Spinal cord (tissue), 10 donors: ENCODE results near the gene PYROXD2. TPM values are rescaled to one million over a fixed set of nuclear protein-coding genes. Genes with fewer than 3 reads are reported as not detected.
"Not testable (repeated sequence)": the region's sequence is repeated elsewhere in the genome, so short reads cannot be mapped to it uniquely, and the experiment has no call there.

Experiments
- DNase-seq, 6 donors: peaks; one replicate each; pipeline versions ENCODE4 v3.0.0 to v3.0.0-alpha.2; 2013 to 2015; ENCODE audit warnings: low spot score in 6 of 6, low read depth in 4 of 6
- H3K27ac ChIP-seq: one replicate; pipeline ENCODE4 v1.5.1; 2013; ENCODE audit warnings: low read depth, low read length, control low read depth
- H3K27me3 ChIP-seq: one replicate; pipeline ENCODE4 v1.6.1; 2013; ENCODE audit warnings: low read length; ENCODE audit not compliant: control insufficient read depth, insufficient read depth
- H3K36me3 ChIP-seq: one replicate; pipeline ENCODE4 v1.6.1; 2013; ENCODE audit warnings: low read length; ENCODE audit not compliant: control insufficient read depth, insufficient read depth
- H3K4me1 ChIP-seq: one replicate; pipeline ENCODE4 v1.6.1; 2013; ENCODE audit warnings: low read length; ENCODE audit not compliant: control insufficient read depth, insufficient read depth
- H3K4me3 ChIP-seq: one replicate; pipeline ENCODE4 v1.5.1; 2013; ENCODE audit warnings: low read depth, low read length, control low read depth
- H3K9me3 ChIP-seq: one replicate; pipeline ENCODE4 v1.6.1; 2013; ENCODE audit warnings: low read length; ENCODE audit not compliant: control insufficient read depth, insufficient read depth
- WGBS: methylation state at CpG from one replicate; pipeline ENCODE4 v1.1.5; 2013; ENCODE audit warnings: missing lambda C conversion rate; ENCODE audit not compliant: insufficient coverage; 5-methylcytosine and 5-hydroxymethylcytosine counted together
- polyA plus RNA-seq, 2 donors: library from polyadenylated mRNA; unstranded; fragments of 120-200 nt; gene quantifications; one replicate each; pipeline ENCODE4 v1.2.1, GENCODE V29; 2013; ENCODE audit not compliant: insufficient read length in 2 of 2
- total RNA-seq, 2 donors: library from RNA; depleted of rRNA in 1 of 2; stranded (reverse); fragments of 120-200 nt in 1 of 2; fragments of >200 nt in 1 of 2; gene quantifications; one replicate each; pipeline versions ENCODE4 v1.2.3 to v1.2.4, GENCODE V29; 2013 to 2014
- donor health status: healthy.

Gene PYROXD2
- total and polyA plus RNA-seq, 4 donors, result 3.7 to 18.7 (median 15.8) TPM

- not testable (repeated sequence) for H3K9me3 ChIP-seq, H3K27me3 ChIP-seq, DNase-seq, H3K27ac ChIP-seq, H3K4me3 ChIP-seq, H3K4me1 ChIP-seq
- 100% methylated on average over 4 of the region's 7 CpGs for WGBS
- H3K36me3 ChIP-seq, result peaks cover 11% of the 10 kb centered on the region
These were observed 31.8 kb downstream of the PYROXD2 start for GRCh38 chr10:98383134-98383667.

GRCh38 chr10:98382691-98383101 lies 32.3 kb downstream of the PYROXD2 start:
- 90% methylated on average over 5 of the region's 5 CpGs for WGBS
- no peak overlapping the region for H3K27ac ChIP-seq
- H3K4me3 ChIP-seq, result no peak overlapping the region
- no peaks in the 10 kb centered on the region for H3K4me1 ChIP-seq
- no peak for DNase-seq
- peaks cover 11% of the 10 kb centered on the region for H3K36me3 ChIP-seq
- no peaks in the 10 kb centered on the region for H3K9me3 ChIP-seq
- H3K27me3 ChIP-seq, result no peaks in the 10 kb centered on the region

DNA sequence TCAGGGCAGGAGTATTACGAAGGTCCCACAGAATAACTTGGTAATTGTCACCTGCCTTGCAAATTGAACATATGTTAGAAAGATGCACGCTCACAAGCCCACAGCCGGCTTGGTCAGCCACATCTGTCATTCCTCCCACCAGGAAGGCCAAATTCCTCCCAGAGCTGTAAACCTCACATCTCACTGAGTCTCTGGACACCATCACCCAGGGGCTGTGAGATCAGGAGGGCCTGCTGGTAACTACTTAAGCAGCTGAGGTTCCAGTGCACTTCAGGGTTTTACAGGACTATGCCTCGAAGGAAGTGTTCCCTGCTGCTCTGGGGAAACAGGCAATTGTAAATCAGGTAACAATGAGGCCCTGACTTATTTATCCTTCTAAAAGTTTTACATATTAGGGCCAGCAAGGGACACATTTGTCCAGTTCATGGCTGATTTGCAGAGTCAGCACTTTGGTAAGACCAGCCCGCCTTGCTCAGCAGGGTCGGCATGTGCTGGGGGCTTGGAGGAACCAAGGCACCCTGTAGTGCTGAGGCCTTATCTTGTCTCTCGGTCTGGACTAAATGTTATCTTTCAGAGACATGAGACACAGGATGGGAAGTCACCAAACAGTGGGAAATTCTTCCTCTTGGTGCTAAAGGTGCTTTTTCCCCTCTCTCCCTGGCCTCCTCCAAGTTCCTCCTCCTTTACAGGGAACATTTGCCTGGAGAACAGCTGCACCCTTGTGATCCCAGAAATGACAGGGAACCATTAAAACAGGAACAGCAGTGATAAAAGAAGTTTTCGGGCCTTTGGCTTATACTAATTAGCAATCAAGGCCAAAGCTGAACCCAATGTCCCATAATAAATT lies 34.3 kb downstream of the PYROXD2 start:
- Histone ChIP-seq H3K4me3 (no peak overlapping the region), H3K4me1 (no peaks in the 10 kb centered on the region), H3K27ac (no peak overlapping the region), H3K9me3 (no peaks in the 10 kb centered on the region), H3K27me3 (no peaks in the 10 kb centered on the region), H3K36me3 (peaks cover 8% of the 10 kb centered on the region)
- WGBS, result 79% methylated on average over 6 of the region's 8 CpGs
- DNase-seq, result no peak

GRCh38 chr10:98378722-98379121 lies 36.3 kb downstream of the PYROXD2 start:
- no peaks in the 10 kb centered on the region for H3K4me1 ChIP-seq
- no peak overlapping the region for H3K27ac ChIP-seq
- no peaks in the 10 kb centered on the region for H3K36me3 ChIP-seq
- no peaks in the 10 kb centered on the region for H3K27me3 ChIP-seq
- DNase-seq, result no peak
- H3K4me3 ChIP-seq, result no peak overlapping the region
- no peaks in the 10 kb centered on the region for H3K9me3 ChIP-seq
- 97% methylated on average over 4 of the region's 4 CpGs for WGBS

- Histone ChIP-seq H3K4me1 (no peaks in the 10 kb centered on the region), H3K36me3 (no peaks in the 10 kb centered on the region), H3K4me3 (no peak overlapping the region), H3K27me3 (no peaks in the 10 kb centered on the region), H3K9me3 (no peaks in the 10 kb centered on the region), H3K27ac (no peak overlapping the region)
- no peak for DNase-seq
- WGBS, result 100% methylated on average over 1 of the region's 3 CpGs
These were observed 37.4 kb downstream of the PYROXD2 start for GRCh38 chr10:98377536-98377935.

GRCh38 chr10:98377001-98377400 lies 38.0 kb downstream of the PYROXD2 start:
- no peaks in the 10 kb centered on the region for H3K27me3 ChIP-seq
- no peaks in the 10 kb centered on the region for H3K36me3 ChIP-seq
- no peak for DNase-seq
- 80% methylated on average over 1 of the region's 2 CpGs for WGBS
- no peak overlapping the region for H3K4me3 ChIP-seq
- H3K9me3 ChIP-seq, result no peaks in the 10 kb centered on the region
- H3K27ac ChIP-seq, result no peak overlapping the region
- no peaks in the 10 kb centered on the region for H3K4me1 ChIP-seq

DNA sequence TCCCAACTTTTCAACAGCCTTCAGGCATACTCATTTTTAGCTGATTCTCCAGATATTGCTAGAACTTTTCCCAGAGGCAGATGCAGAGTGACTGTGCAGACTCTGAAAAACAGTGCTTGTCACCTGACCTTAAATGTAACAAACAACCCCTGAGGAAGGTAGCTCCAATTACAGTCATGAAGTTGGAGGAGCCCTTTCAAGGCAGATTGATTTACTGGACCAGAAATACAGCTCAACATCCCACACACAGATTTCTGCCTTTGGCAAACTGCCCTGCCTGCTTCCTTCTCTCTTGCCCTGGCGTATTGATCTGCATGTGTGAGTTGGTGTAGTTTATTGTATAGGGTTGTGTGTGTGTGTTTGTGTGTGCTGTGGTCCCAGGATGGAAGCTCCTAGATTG lies 38.5 kb downstream of the PYROXD2 start:
- no peak overlapping the region for H3K4me3 ChIP-seq
- no CpG with 5 or more reads among the region's 1 CpG for WGBS
- H3K36me3 ChIP-seq, result no peaks in the 10 kb centered on the region
- no peaks in the 10 kb centered on the region for H3K27me3 ChIP-seq
- no peaks in the 10 kb centered on the region for H3K9me3 ChIP-seq
- peak in 1 of 6 donors; percentile 43 for DNase-seq
- no peak overlapping the region for H3K27ac ChIP-seq
- H3K4me1 ChIP-seq, result no peaks in the 10 kb centered on the region

DNA sequence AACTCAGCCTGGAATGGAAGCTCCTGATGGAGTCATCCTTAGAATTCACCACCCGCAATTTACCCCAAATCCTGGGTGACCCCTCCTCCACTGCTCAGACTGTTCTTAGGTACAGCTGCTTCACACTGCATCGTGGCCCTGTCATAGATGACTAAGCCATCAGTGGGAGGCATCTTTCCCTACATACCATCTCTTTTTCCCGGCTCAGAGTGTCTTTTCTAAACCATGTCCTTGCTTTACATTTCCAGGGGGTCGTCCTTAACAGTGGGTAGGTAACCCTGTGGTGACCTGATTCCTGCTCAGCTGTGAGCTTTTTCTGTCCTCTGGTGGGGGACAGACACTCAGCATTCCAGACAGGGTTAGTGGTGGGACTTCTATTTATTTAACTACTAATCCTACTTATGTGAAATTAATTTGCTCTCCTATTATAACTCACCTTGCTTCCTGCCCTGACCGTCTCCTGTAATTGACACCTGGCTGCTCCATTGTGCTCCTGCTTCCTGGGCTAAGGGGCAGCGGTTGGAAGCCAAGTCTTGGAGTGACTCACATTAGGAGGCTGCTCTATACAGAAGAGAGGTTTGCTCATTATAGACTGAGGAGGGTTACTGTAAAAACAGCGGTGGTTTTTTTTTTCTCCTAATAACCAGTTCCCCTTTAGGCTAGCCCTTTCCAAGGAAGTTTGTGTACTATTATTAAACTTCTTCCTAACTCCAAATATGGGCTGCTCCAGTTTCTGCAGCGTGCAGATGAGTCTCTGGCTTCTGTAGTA lies 40.6 kb downstream of the PYROXD2 start:
- Histone ChIP-seq H3K27me3 (no peaks in the 10 kb centered on the region), H3K4me3 (no peak overlapping the region), H3K36me3 (no peaks in the 10 kb centered on the region), H3K9me3 (no peaks in the 10 kb centered on the region), H3K4me1 (peaks cover 2% of the 10 kb centered on the region), H3K27ac (no peak overlapping the region)
- 68% methylated on average over 5 of the region's 8 CpGs for WGBS
- DNase-seq, result no peak

DNA sequence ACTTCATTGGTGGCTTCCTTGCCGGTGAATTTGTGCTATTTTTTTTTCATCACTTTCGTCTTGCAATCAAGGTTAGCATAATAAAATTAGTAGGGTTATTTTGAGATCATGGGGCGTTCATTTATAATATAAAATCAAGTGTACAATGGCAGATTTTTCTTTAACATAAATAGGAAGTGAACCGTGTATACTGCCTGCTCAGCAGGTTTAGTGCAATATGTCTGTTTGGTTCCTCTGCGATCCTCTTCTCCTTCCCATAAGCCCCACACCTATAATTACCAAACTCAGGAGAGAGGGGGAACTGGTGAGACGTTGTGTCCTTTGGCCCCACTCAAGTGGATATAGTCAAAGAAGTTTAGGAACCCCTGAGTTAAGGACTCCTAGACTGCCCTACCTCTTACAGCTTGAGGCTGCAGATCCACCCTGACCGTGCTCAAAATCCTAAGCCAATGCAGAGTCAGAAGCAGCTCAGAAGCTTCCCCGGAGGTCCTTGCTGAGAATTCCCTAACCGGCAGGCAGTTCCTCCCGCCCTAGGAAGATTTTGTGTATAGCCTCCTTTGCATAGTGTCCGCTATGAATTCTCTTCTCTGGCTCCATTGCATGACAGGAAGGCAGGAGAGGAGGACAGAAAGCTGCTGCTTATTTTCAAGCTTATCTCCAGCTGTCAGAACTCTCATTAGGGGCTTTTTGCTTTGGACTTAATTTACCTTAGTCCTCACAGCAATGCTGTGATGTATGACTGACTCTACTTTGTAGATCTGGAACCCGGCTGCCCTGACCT lies 41.5 kb downstream of the PYROXD2 start:
- WGBS, result 74% methylated on average over 6 of the region's 12 CpGs
- no peak for DNase-seq
- Histone ChIP-seq H3K27me3 (no peaks in the 10 kb centered on the region), H3K27ac (no peak overlapping the region), H3K9me3 (no peaks in the 10 kb centered on the region), H3K4me3 (no peak overlapping the region), H3K36me3 (no peaks in the 10 kb centered on the region), H3K4me1 (peaks cover 4% of the 10 kb centered on the region)
